Measurements from ENCODE around the gene MICAL3.

MICAL3 gene

GRCh38 chr22:17862646-17863181, 161.6 kb downstream of the MICAL3 start:
- no peak for DNase-seq

GRCh38 chr22:17861909-17862308, 162.5 kb downstream of the MICAL3 start:
- DNase-seq: no peak

DNA sequence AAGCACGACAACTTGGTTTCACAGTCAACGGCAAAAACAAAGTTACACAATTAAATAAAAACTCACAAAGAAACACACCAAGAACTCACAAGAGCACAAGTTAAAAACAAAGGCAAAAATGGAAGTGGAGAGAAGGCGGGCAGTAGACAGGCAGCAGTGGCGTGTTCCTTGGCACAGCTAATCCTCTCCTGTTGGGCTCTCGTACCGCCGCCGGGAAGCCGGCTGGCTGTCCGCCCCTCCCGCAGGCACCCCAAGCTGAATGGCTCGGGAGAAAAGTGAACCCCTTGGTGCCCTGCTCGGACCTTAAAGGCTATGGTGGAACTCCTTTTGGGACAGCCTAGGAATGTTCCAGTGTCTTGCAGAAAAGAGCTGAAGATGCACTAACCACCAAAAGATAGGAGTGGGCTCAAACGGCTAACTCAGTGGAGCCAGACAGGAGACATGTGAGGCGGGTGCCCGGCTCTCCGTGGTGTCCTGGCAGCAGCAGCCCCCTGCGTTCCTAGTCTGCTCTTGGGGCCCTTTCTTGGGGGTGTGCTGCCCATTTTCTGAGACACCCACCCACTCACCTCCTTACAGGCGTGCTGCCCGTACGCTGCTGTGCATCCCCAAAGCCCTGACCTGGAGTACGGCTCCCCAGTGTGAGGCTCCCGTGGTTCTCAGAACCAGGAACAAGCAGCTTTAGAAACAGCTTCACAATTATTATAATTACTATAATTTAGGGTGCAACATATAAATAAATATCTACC, 164.0 kb downstream of the MICAL3 start:
- no peak for DNase-seq

GRCh38 chr22:17858033-17858432, 166.3 kb downstream of the MICAL3 start:
- DNase-seq: no peak

DNA sequence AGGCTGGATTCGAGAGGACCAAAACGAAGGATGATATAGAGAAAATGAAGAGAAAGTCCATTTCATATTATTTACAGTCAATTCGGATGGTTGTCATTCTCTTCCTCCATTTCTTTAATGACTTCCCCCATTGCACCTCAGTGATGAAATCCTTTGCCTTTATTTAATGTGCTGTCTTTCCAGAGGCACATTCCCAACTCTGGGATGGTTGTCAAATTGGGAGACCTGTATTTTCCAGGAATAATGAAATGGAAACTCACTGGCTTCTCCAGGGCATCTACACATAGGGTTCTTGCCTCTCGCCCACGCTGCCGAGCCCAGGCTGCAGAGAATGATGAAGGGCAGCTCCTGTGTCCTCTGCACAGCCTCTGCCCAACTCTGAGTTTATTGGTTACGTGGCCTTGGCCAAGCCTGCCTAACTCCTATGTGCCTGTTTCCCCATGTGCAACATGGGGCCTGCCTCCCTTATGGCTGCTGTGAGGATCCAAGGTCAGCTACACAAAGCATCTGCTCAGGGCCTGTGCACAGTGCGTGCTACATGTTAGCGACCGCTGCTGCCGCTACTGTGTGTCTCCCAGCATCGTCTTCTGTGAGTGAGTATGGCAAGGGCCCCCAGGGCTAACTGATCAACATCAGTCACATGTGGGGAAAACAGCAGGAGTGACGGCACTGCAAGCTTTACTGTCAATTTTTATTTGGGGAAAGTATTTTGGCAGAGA, 168.6 kb downstream of the MICAL3 start:
- DNase-seq: no peak

DNA sequence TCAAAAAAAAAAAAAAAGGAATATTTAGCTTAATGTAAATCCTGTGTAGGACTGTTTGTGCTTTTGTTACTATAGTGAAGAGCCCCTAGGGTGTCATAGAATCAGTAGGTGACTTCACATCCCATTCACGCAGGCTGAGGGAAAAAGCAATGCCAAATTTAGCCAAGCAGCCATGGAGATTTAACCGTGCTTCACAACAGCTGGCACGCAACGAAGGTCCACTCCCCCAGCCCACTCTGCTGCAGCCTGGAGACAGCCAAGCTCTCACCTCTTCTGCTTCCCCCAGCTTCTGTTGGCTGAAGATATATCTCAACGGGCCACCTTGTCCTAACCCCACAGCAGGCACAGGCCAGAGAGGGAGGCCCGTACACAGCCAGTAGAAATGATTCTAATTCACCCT, 171.3 kb downstream of the MICAL3 start:
- DNase-seq: no peak

DNA sequence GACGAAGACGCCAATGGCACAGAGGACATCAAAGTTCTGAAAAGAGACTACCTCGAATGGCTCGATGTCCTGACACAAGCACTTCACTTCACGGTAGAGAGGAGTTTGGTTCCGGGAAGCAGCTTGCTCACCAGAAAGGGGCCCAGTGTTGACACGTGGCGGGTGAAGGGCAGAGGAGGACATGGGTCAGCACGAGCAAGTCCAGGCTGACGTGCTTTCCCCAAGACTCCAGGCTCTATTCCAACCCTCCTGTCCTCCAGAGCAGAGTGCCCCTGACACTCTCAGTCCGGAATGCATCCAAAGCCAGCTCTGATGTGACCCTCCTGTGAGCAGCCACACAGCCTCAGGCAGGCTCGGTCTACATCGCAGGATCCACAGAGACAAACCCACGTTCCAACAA, 172.6 kb downstream of the MICAL3 start:
- no peak for DNase-seq

- no peak for DNase-seq
Observed at GRCh38 chr22:17847360-17848078, 176.8 kb downstream of the MICAL3 start.

DNA sequence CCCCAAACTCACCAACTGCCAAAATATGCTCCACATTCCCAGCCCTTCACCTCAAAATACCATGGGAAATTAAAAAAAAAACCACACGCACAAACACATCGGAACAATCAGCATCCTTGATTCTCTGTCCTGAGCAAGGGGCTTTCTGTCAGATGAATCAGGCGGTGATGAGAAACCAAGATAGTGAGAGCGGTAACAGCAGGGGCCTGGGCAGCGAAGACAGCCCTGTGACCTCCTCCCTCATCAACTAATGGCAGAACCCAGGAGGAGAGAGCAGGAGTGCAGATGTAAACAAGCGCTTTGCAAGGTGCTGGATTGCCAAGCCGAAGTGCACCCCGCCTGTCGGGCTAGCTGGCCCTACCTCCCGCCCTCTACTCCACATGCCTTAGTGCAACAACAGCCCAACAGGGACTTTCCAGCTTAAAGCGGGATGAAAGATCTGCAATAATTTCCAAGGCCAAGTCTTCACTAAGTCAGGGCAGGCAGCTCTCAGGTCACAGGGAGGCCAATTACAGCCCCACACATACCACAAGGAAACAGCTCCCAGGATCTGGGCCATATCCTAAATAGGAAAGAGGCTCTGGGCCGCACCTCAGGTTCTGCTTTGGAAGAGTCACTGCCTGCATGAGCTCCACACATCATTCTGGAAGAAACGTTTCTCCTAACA, 177.9 kb downstream of the MICAL3 start:
- no peak for DNase-seq

DNA sequence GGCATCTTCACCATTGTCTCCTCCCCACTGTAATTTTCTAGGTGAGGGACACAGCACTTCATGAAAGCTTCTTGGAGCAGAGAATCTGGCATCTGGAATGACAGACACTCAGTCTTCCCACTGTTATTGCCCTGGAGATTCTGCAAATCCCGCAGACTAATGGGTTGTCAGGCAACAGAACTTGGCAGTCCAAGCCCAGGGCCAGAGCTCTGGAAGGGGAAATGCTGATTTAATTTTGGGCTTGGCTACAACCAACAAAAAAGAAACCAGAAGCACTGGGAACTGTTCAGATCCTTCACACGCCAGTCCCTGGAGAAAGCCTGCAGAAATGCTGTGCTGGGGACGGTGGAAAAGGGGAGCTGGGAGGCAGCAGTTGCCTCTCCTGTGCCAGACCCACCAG, 178.6 kb downstream of the MICAL3 start:
- DNase-seq: no peak

DNA sequence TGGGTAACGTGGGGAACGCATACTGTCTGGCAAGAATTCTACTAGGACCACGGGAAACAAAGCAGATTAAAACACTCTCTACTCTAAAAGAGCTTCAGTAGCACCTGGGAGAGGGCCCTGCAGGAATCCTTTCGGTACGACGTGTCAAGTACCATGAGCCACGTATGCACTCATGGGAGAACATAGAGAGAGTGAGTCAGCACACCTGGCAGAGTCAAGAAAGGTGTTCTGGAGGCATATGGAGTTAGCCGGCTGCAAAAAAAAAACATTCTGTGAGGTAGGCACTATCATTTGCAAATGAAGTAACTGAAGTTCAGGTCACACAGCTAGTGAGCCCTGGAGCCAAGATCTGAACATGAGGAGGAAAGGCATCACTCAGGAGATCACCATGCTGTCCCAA, 179.0 kb downstream of the MICAL3 start:
- no peak for DNase-seq

DNA sequence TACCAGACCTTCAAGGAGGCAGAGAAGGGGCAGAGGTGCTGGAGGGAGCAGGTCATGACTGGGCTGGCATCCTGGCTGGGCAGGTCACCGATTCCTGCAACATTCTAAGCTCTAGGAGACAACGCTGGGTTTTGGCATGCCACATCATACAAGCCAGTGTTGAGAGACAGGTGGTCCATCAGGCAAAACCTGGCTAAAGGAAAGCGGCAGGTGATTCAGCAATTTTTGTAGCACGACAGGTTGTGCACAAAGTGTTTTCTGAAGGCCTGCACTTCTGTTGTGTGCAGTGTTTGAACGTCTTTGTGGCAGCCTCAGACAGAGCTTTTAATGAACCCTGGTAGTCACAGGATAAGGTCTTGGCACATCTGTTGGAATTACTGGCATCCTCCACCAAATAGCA, 180.2 kb downstream of the MICAL3 start:
- DNase-seq: no peak

GRCh38 chr22:17842386-17842785, 182.0 kb downstream of the MICAL3 start:
- peak; percentile 48 for DNase-seq

GRCh38 chr22:17841836-17842235, 182.5 kb downstream of the MICAL3 start:
- DNase-seq: no peak

DNA sequence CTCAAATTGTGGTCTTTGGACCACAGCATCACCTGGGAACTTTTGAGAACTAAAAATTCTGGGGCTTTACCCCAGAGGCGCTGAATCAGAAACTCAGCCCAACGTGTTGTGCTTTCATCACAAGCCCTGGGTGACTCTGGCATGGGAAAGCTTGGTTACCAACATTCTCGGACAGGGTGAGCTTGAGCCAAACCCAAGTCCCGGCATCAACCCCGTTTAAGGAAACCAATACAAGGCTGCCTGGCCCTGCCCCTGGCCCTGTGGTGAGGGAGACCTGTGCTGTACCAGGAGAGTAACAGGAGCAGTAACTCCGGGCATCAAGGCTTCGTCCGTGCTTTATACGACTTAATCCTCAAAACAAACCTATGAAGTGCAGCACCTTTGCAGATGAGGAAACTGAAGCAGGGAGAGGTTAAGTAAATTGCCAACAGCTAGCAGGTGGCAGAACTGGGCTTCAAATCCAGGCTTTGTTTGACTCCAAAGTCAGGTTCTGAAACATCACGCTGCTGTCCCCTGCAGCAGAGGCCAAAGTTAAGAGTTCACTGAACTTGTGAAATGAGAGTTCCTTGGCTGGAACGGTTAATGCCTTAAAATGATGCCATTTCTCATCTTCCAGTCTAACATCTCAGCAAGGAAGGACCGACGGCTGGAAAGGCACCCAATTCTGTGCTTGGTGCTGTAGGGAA, 186.0 kb downstream of the MICAL3 start:
- DNase-seq: no peak

GRCh38 chr22:17836992-17837742, 187.2 kb downstream of the MICAL3 start:
- DNase-seq: no peak

GRCh38 chr22:17835256-17835655, 189.1 kb downstream of the MICAL3 start:
- DNase-seq: no peak

- DNase-seq: no peak
Observed at GRCh38 chr22:17833489-17833888, 190.9 kb downstream of the MICAL3 start.

DNA sequence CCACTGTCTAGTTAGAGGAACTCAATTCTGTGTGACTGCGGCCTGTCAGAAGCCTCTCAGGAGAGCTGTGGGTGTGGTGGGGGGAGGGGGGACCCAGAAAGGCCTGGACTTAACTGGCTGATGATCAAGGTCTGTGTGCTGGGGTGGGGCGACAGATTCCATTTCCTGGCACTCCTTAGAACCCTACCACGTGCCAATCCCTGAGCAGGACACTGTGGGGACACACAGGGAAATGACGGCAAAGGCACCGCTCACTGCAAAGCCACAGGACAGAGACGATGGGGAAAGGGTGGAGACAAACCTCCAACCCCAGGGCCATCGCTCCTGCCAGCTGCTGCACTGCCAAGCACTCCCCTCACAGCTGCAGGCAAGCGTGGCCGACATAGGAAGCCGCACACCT, 191.7 kb downstream of the MICAL3 start:
- DNase-seq: no peak

GRCh38 chr22:17831501-17832251, 192.7 kb downstream of the MICAL3 start:
- no peak for DNase-seq

Measured in central memory CD4-positive, alpha-beta T cell (primary cell).